ENCODE data around the gene PKD2.

Gene PKD2

GRCh38 chr4:88027611-88028608 is 20.5 kb downstream of the PKD2 start:
- H4K20me1 ChIP-seq (ENCODE audit: insufficient read depth), result no peaks in the 10 kb centered on the region
- H3K27me3 ChIP-seq (ENCODE audit: insufficient read depth, low read depth), result no peaks in the 10 kb centered on the region
- H3K4me3 ChIP-seq (IDR thresholded peaks at IDR 0.05; ENCODE audit: insufficient read depth, low read depth, low read length), result peak overlapping the region; percentile 37
- H3K4me1 ChIP-seq (ENCODE audit: low read depth, poor library complexity, severe bottlenecking), result peaks cover 68% of the 10 kb centered on the region
- peaks cover 3% of the 10 kb centered on the region; the same call in 1 of the 2 replicates for H3K79me2 ChIP-seq (ENCODE audit: insufficient read depth, low read depth)
- H3K4me2 ChIP-seq, result peak overlapping the region; percentile 59
- no peaks in the 10 kb centered on the region; the same call in 1 of the 2 replicates for H3K36me3 ChIP-seq (ENCODE audit: insufficient read depth)
- no peak overlapping the region for H2AFZ ChIP-seq (ENCODE audit: low read depth)
- H3K9ac ChIP-seq, result no peak overlapping the region
- TF ChIP-seq CTCF (conservative IDR thresholded peaks at IDR 0.05; ENCODE audit: low read depth, low read length), result no peak
- peak overlapping the region; percentile 46; the same call in 1 of the 2 replicates for H3K27ac ChIP-seq

- H3K9ac ChIP-seq, result no peak overlapping the region
- H3K4me1 ChIP-seq (ENCODE audit: low read depth, poor library complexity, severe bottlenecking), result peaks cover 76% of the 10 kb centered on the region
- no peak overlapping the region for H3K4me3 ChIP-seq (IDR thresholded peaks at IDR 0.05; ENCODE audit: insufficient read depth, low read depth, low read length)
- no peaks in the 10 kb centered on the region; the same call in 1 of the 2 replicates for H3K36me3 ChIP-seq (ENCODE audit: insufficient read depth)
- H3K79me2 ChIP-seq (ENCODE audit: insufficient read depth, low read depth), result peaks cover 3% of the 10 kb centered on the region; the same call in 1 of the 2 replicates
- H4K20me1 ChIP-seq (ENCODE audit: insufficient read depth), result no peaks in the 10 kb centered on the region; the same call in 1 of the 2 replicates
- H2AFZ ChIP-seq (ENCODE audit: low read depth), result no peak overlapping the region
- no peak overlapping the region; the same call in 1 of the 2 replicates for H3K27ac ChIP-seq
- no peaks in the 10 kb centered on the region for H3K27me3 ChIP-seq (ENCODE audit: insufficient read depth, low read depth)
- TF ChIP-seq CTCF (conservative IDR thresholded peaks at IDR 0.05; ENCODE audit: low read depth, low read length), result no peak
- H3K4me2 ChIP-seq, result peak overlapping the region; percentile 59
These were observed 21.5 kb downstream of the PKD2 start for GRCh38 chr4:88028946-88029345.

- Histone ChIP-seq H3K36me3 (ENCODE audit: insufficient read depth) (no peaks in the 10 kb centered on the region), H2AFZ (ENCODE audit: low read depth) (no peak overlapping the region), H3K4me1 (ENCODE audit: low read depth, poor library complexity, severe bottlenecking) (peaks cover 76% of the 10 kb centered on the region), H3K4me3 (IDR thresholded peaks at IDR 0.05; ENCODE audit: insufficient read depth, low read depth, low read length) (no peak overlapping the region), H3K79me2 (ENCODE audit: insufficient read depth, low read depth) (peaks cover 3% of the 10 kb centered on the region; the same call in 1 of the 2 replicates), H3K27ac (no peak overlapping the region; the same call in 1 of the 2 replicates), H4K20me1 (ENCODE audit: insufficient read depth) (no peaks in the 10 kb centered on the region; the same call in 1 of the 2 replicates), H3K27me3 (ENCODE audit: insufficient read depth, low read depth) (no peaks in the 10 kb centered on the region), H3K9ac (no peak overlapping the region), H3K4me2 (peak overlapping the region; percentile 59; the same call in 1 of the 2 replicates)
- no peak for TF ChIP-seq CTCF (conservative IDR thresholded peaks at IDR 0.05; ENCODE audit: low read depth, low read length)
These were observed 22.1 kb downstream of the PKD2 start for GRCh38 chr4:88029556-88029955.

DNA sequence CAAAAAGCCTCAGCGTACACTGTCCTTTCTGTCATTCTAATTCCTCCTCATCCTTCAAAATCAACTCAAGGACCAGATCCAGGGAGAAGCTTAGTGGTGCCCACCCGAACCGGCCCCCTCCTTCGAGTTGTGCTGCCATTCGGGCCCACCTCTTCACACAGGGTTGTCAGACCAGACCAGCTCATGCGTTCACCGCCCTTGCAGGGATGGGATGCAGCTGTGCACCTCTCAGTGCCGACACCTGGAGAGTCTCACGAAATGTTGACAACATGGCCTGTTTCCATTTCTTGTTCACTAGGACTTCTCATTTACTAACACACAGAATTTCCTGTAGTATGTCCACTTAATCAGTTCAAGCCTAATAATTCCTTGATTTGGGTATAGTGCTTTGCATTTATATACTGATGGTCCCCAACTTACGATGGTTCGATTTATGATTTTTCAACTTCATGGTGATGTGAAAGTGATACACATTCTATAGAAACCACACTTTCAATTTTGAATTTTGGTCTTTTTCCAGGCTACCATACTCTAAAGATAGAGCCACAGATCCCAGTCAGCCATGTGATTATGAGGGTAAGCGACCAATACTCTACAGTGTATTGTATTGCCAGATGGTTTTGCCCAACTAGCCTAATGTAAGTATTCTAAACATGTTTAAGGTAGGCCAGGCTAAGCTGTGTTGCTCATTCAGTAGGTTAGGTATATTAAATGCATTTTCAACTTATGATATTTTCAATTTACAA is 23.3 kb downstream of the PKD2 start:
- Histone ChIP-seq H3K79me2 (ENCODE audit: insufficient read depth, low read depth) (peaks cover 3% of the 10 kb centered on the region; the same call in 1 of the 2 replicates), H3K36me3 (ENCODE audit: insufficient read depth) (no peaks in the 10 kb centered on the region), H2AFZ (ENCODE audit: low read depth) (peak overlapping the region; percentile 6; the same call in 1 of the 2 replicates), H3K9ac (no peak overlapping the region), H4K20me1 (ENCODE audit: insufficient read depth) (no peaks in the 10 kb centered on the region; the same call in 1 of the 2 replicates), H3K4me3 (IDR thresholded peaks at IDR 0.05; ENCODE audit: insufficient read depth, low read depth, low read length) (peak overlapping the region; percentile 42), H3K4me1 (ENCODE audit: low read depth, poor library complexity, severe bottlenecking) (peaks cover 76% of the 10 kb centered on the region), H3K27ac (peak overlapping the region; percentile 22; the same call in 1 of the 2 replicates), H3K27me3 (ENCODE audit: insufficient read depth, low read depth) (no peaks in the 10 kb centered on the region), H3K4me2 (peak overlapping the region; percentile 59)
- no peak for TF ChIP-seq CTCF (conservative IDR thresholded peaks at IDR 0.05; ENCODE audit: low read depth, low read length)
